Duodenal mucosa (tissue), 2 donors: Measurements from ENCODE around the gene KDSR.

Experiments
- H3K27ac ChIP-seq: one replicate; pipeline ENCODE4 v1.7.0; 2013; ENCODE audit warnings: low read depth, low read length
- H3K27me3 ChIP-seq, 2 donors: one replicate each; pipeline ENCODE4 v1.7.0; 2013; ENCODE audit warnings: low read length in 2 of 2, control low read depth in 1 of 2; ENCODE audit not compliant: insufficient read depth in 2 of 2, control insufficient read depth in 1 of 2
- H3K36me3 ChIP-seq, 2 donors: one replicate each; pipeline ENCODE4 v1.7.0; 2013; ENCODE audit warnings: low read length in 2 of 2, control low read depth in 1 of 2; ENCODE audit not compliant: insufficient read depth in 2 of 2, control insufficient read depth in 1 of 2
- H3K4me1 ChIP-seq, 2 donors: one replicate each; pipeline ENCODE4 v1.7.0; 2013; ENCODE audit warnings: low read length in 2 of 2, control low read depth in 1 of 2; ENCODE audit not compliant: insufficient read depth in 2 of 2, control insufficient read depth in 1 of 2
- H3K4me3 ChIP-seq, 2 donors: one replicate each; pipeline ENCODE4 v1.7.0; 2013; ENCODE audit warnings: low read length in 2 of 2, low read depth in 1 of 2
- H3K9ac ChIP-seq, 2 donors: one replicate each; pipeline ENCODE4 v1.7.0; 2013; ENCODE audit warnings: low read length in 2 of 2, low read depth in 1 of 2
- H3K9me3 ChIP-seq, 2 donors: one replicate each; pipeline ENCODE4 v1.7.0; 2013; ENCODE audit warnings: low read length in 2 of 2, control low read depth in 1 of 2; ENCODE audit not compliant: control insufficient read depth in 1 of 2

The KDSR gene

GRCh38 chr18:63284827-63285733 is 81.9 kb downstream of the KDSR start:
- Histone ChIP-seq H3K27ac (no peak overlapping the region), H3K9me3 (no peaks in the 10 kb centered on the region), H3K4me1 (peaks cover 7 to 10% of the 10 kb centered on the region in 2 donors)

GRCh38 chr18:63284173-63284799 is 82.7 kb downstream of the KDSR start:
- H3K36me3 ChIP-seq, result peaks cover 0 to 3% of the 10 kb centered on the region in 2 donors
- peaks cover 7 to 10% of the 10 kb centered on the region in 2 donors for H3K4me1 ChIP-seq
- H3K9ac ChIP-seq, result no peak overlapping the region
- H3K9me3 ChIP-seq, result no peaks in the 10 kb centered on the region
- no peaks in the 10 kb centered on the region for H3K27me3 ChIP-seq
- H3K4me3 ChIP-seq, result no peak overlapping the region
- no peak overlapping the region for H3K27ac ChIP-seq

More at GRCh38 chr18:63284827-63285733, 81.9 kb downstream of the KDSR start:
- H3K36me3 ChIP-seq, result peaks cover 0 to 3% of the 10 kb centered on the region in 2 donors
- no peaks in the 10 kb centered on the region for H3K27me3 ChIP-seq
- no peak overlapping the region for H3K9ac ChIP-seq
- no peak overlapping the region for H3K4me3 ChIP-seq

- no peak overlapping the region for H3K27ac ChIP-seq
- H3K4me1 ChIP-seq, result peaks cover 7 to 10% of the 10 kb centered on the region in 2 donors
- no peak overlapping the region for H3K9ac ChIP-seq
- peaks cover 0 to 3% of the 10 kb centered on the region in 2 donors for H3K36me3 ChIP-seq
- no peaks in the 10 kb centered on the region for H3K9me3 ChIP-seq
- H3K4me3 ChIP-seq, result no peak overlapping the region
- no peaks in the 10 kb centered on the region for H3K27me3 ChIP-seq
Observed at GRCh38 chr18:63283305-63284094, 83.5 kb downstream of the KDSR start.

- no peak overlapping the region for H3K27ac ChIP-seq
- H3K4me3 ChIP-seq, result no peak overlapping the region
- H3K27me3 ChIP-seq, result no peaks in the 10 kb centered on the region
Observed at GRCh38 chr18:63282793-63283192, 84.2 kb downstream of the KDSR start.

More at GRCh38 chr18:63282793-63283192, 84.2 kb downstream of the KDSR start:
- Histone ChIP-seq H3K9ac (no peak overlapping the region), H3K4me1 (peaks cover 7% of the 10 kb centered on the region in 2 donors), H3K9me3 (no peaks in the 10 kb centered on the region), H3K36me3 (peaks cover 0 to 3% of the 10 kb centered on the region in 2 donors)
